ENCODE results near the gene DNM1. TPM values are rescaled to one million over a fixed set of nuclear protein-coding genes. Genes with fewer than 3 reads are reported as not detected.

DNM1 gene
- total and polyA plus RNA-seq, 2 experiments from 2014 or later: 14.4 to 37.2 TPM

DNA sequence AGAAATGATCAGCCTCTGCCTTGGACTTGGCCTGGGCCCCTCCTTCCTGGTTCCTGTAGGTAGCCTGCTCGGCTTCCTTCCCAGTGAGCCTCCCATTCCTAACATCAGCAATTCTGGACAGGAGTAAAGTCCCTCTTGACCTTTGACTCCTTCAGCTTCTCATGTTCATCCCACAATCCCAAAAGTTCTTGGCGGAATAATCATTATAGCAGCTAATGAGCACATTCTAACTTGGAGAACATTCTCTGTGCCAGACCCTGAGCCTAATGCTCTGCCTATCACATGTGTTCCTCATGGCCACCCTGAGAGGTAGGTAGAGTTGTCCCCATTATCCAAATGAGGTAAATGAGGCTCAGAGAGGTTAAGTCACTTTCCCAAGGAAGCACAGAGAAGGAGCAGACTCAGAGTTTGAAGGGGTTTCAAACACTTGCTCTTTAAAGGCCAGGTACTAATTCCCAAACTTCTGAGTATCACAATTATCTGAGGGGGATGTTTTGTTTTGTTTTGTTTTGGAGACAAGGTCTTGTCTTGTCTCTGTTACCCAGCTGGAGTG, 94.1 kb downstream of the DNM1 start:
- no peaks in the 10 kb centered on the region for H3K79me2 ChIP-seq
- H3K4me3 ChIP-seq: no peak overlapping the region
- peaks cover 14% of the 10 kb centered on the region for H3K4me1 ChIP-seq (ENCODE audit: insufficient read depth)
- 72% methylated on average over 2 of the region's 2 CpGs for WGBS (ENCODE audit: low lambda C conversion rate, missing lambda C conversion rate)
- H3K9me2 ChIP-seq (replicated peaks; ENCODE audit: insufficient read depth): no peaks in the 10 kb centered on the region
- no peak overlapping the region for H2AFZ ChIP-seq
- H3K27ac ChIP-seq: peak overlapping the region; percentile 62
- no peaks in the 10 kb centered on the region for H3K27me3 ChIP-seq
- no peaks in the 10 kb centered on the region for H3K9me3 ChIP-seq (ENCODE audit: low read depth)
- DNase-seq (ENCODE audit: low spot score): no peak
- H3K36me3 ChIP-seq (replicated peaks; ENCODE audit: insufficient read depth, low read depth): no peaks in the 10 kb centered on the region
- TF ChIP-seq, protein P1, sequence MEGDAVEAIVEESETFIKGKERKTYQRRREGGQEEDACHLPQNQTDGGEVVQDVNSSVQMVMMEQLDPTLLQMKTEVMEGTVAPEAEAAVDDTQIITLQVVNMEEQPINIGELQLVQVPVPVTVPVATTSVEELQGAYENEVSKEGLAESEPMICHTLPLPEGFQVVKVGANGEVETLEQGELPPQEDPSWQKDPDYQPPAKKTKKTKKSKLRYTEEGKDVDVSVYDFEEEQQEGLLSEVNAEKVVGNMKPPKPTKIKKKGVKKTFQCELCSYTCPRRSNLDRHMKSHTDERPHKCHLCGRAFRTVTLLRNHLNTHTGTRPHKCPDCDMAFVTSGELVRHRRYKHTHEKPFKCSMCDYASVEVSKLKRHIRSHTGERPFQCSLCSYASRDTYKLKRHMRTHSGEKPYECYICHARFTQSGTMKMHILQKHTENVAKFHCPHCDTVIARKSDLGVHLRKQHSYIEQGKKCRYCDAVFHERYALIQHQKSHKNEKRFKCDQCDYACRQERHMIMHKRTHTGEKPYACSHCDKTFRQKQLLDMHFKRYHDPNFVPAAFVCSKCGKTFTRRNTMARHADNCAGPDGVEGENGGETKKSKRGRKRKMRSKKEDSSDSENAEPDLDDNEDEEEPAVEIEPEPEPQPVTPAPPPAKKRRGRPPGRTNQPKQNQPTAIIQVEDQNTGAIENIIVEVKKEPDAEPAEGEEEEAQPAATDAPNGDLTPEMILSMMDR (IDR thresholded peaks at IDR 0.05; ENCODE audit: poor library complexity): no peak
- no peak for TF ChIP-seq EZH2phosphoT487 (IDR thresholded peaks at IDR 0.05; ENCODE audit: low read depth, severe bottlenecking, unreplicated experiment)
- no peak for TF ChIP-seq EZH2 (IDR thresholded peaks at IDR 0.05; ENCODE audit: borderline replicate concordance)
- no peak overlapping the region for H3K4me2 ChIP-seq
- no peaks in the 10 kb centered on the region for H4K20me1 ChIP-seq (ENCODE audit: insufficient read depth, poor library complexity, severe bottlenecking)

DNA sequence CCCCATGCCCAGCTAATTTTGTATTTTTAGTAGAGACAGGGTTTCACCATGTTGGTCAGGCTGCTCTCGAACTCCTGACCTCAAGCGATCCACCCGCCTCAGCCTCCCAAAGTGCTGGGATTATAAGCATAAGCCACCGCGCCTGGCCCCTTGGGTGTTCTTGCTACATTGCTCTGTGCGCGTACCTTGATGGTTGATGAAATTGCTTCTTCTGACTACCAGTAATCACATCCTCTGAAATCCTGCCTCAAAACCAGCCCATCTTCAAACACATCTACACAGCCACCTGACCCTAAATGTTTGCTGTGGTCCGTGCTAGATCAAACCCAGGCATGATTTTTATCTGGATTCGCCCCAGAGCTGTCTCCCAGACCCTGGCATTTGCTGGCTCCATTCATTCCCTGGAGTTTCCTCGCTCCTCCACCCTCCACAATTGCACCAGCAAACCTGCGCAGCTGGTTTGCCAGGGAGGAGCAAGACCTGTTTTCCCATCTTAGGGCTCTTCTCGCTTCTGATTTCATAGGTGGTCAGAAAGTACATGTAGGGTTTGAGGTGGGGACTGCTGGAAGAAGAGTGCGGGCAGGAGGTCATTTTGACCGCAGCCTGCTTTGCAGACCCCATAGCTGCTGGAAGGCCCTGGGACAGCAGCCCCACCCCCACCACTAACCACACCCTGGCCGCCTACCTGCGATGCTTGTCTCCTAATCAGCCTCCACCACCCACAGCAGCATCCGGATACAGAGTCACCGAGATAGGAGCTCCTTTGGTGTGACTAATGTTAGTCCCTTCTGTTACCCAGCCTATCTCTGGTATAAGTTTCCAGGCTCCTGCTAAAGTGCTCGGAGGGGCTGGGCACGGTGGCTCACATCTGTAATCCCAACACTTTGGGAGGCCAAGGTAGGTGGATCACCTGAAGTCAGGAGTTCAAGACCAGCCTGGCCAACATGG, 95.6 kb downstream of the DNM1 start:
- H2AFZ ChIP-seq: no peak overlapping the region
- no peaks in the 10 kb centered on the region for H3K36me3 ChIP-seq (replicated peaks; ENCODE audit: insufficient read depth, low read depth)
- 71% methylated on average over 20 of the region's 20 CpGs for WGBS (ENCODE audit: low lambda C conversion rate, missing lambda C conversion rate)
- H3K4me3 ChIP-seq: no peak overlapping the region
- no peak overlapping the region for H3K27ac ChIP-seq
- H3K4me1 ChIP-seq (ENCODE audit: insufficient read depth): peaks cover 14% of the 10 kb centered on the region
- H3K27me3 ChIP-seq: no peaks in the 10 kb centered on the region
- H3K9me3 ChIP-seq (ENCODE audit: low read depth): no peaks in the 10 kb centered on the region
- no peaks in the 10 kb centered on the region for H3K9me2 ChIP-seq (replicated peaks; ENCODE audit: insufficient read depth)
- H4K20me1 ChIP-seq (ENCODE audit: insufficient read depth, poor library complexity, severe bottlenecking): no peaks in the 10 kb centered on the region
- TF ChIP-seq, protein P1 (IDR thresholded peaks at IDR 0.05; ENCODE audit: poor library complexity): no peak
- TF ChIP-seq EZH2 (IDR thresholded peaks at IDR 0.05; ENCODE audit: borderline replicate concordance) (no peak), EZH2phosphoT487 (IDR thresholded peaks at IDR 0.05; ENCODE audit: low read depth, severe bottlenecking, unreplicated experiment) (no peak)
- DNase-seq (ENCODE audit: low spot score): no peak
- no peaks in the 10 kb centered on the region for H3K79me2 ChIP-seq
- no peak overlapping the region for H3K4me2 ChIP-seq

DNA sequence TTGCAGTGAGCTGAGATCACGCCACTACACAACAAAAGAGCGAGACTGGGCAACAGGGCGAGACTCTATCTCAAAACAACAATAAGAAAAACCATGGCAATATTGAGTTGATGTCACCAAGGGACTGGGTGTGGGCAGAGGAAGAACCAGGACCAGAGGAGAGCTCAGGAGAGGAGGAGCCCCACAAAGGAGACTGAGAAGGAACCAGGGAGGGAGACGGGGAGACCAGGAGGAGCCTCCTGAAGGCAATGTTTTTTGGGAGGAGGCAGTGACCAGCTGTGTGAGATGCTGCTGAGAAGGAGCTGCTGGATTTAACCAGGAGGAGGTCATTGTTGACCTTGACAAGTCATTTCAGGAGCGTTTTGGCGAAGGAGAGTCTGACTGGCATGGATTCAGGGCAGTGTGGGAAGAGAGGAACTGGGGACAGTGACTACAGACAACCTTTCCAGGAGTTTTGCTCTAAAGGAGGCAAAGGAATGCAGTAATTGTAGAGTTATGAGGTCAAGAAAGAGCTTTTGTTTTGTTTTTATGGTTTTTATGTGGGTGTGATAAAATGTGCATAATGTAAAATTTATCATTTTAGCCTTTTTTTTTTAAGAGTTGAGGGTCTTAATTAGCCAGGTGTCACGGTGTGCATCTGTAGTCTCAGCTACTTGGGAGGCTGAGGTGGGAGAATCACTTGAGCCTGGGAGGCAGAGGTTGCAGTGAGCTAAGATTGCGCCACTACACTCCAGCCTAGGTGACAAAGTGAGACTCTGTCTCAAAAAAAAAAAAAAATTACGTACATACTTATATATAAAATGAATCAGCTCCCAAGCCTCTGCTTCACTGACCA, 101.2 kb downstream of the DNM1 start:
- no peak for DNase-seq (ENCODE audit: low spot score)
- TF ChIP-seq EZH2 (IDR thresholded peaks at IDR 0.05; ENCODE audit: borderline replicate concordance) (no peak), EZH2phosphoT487 (IDR thresholded peaks at IDR 0.05; ENCODE audit: low read depth, severe bottlenecking, unreplicated experiment) (no peak)
- TF ChIP-seq, protein P1 (IDR thresholded peaks at IDR 0.05; ENCODE audit: poor library complexity): no peak
- no peaks in the 10 kb centered on the region for H3K9me2 ChIP-seq (replicated peaks; ENCODE audit: insufficient read depth)
- no peaks in the 10 kb centered on the region for H3K79me2 ChIP-seq
- 90% methylated on average over 9 of the region's 9 CpGs for WGBS (ENCODE audit: low lambda C conversion rate, missing lambda C conversion rate)
- no peak overlapping the region for H3K27ac ChIP-seq
- no peaks in the 10 kb centered on the region for H4K20me1 ChIP-seq (ENCODE audit: insufficient read depth, poor library complexity, severe bottlenecking)
- H3K36me3 ChIP-seq (replicated peaks; ENCODE audit: insufficient read depth, low read depth): no peaks in the 10 kb centered on the region
- H3K27me3 ChIP-seq: no peaks in the 10 kb centered on the region
- no peaks in the 10 kb centered on the region for H3K9me3 ChIP-seq (ENCODE audit: low read depth)
- no peaks in the 10 kb centered on the region for H3K4me1 ChIP-seq (ENCODE audit: insufficient read depth)
- H2AFZ ChIP-seq: no peak overlapping the region
- no peak overlapping the region for H3K4me2 ChIP-seq
- no peak overlapping the region for H3K4me3 ChIP-seq

MicroRNA genes within 50 kb of the gene (microRNA counts, 767-probe panel; counts per million panel counts)
- microRNA hsa-miR-199b-5p: 10,515 counts per million, percentile 84 among the panel's probes with 10 or more counts
- not detected for microRNA hsa-miR-3154

Small RNAs within 50 kb of the gene (microRNA-seq; reads per million reads assigned to microRNA genes)
- gene MIR199B: 3,290 reads per million, percentile 88 among the genes with 10 or more reads in this experiment
- 5.8 reads per million, percentile 13 among the genes with 10 or more reads in this experiment for gene MIR3154

Small RNAs within 50 kb of the gene (small RNA-seq; reads per million reads assigned to genes)
- gene MIR199B (417 reads per million, percentile 99 among the genes with 10 or more reads in this experiment), gene MIR3154 (not detected)

Other genes starting within 250 kb of the DNM1 start
- 38.1 and 47.9 TPM in 2 replicates for gene EEIG1, start 222.4 kb upstream of the DNM1 start, total RNA-seq
- gene EEIG1, start 222.4 kb upstream of the DNM1 start, polyA plus RNA-seq: 43.6 and 44.1 TPM in 2 replicates
- 9.6 and 10.3 TPM in 2 replicates for gene NAIF1, start 136.1 kb upstream of the DNM1 start, total RNA-seq
- gene NAIF1, start 136.1 kb upstream of the DNM1 start, polyA plus RNA-seq: 7.0 and 8.0 TPM in 2 replicates
- 52.4 and 62.3 TPM in 2 replicates for gene SLC25A25, start 135.1 kb upstream of the DNM1 start, total RNA-seq
- gene SLC25A25, start 135.1 kb upstream of the DNM1 start, polyA plus RNA-seq: 40.1 and 51.0 TPM in 2 replicates
- 29.4 and 36.5 TPM in 2 replicates for gene PTGES2, start 75.7 kb upstream of the DNM1 start, total RNA-seq
- 68.1 and 81.7 TPM in 2 replicates for gene PTGES2, start 75.7 kb upstream of the DNM1 start, polyA plus RNA-seq
- gene LCN2, start 53.9 kb upstream of the DNM1 start, total RNA-seq: 5.3 and 14.3 TPM in 2 replicates
- 5.6 and 12.8 TPM in 2 replicates for gene LCN2, start 53.9 kb upstream of the DNM1 start, polyA plus RNA-seq
- gene BBLN, start 43.1 kb upstream of the DNM1 start, total RNA-seq: 88.1 and 102 TPM in 2 replicates
- 86.6 and 92.6 TPM in 2 replicates for gene BBLN, start 43.1 kb upstream of the DNM1 start, polyA plus RNA-seq
- 31.0 and 31.1 TPM in 2 replicates for gene CIZ1, start 11.8 kb upstream of the DNM1 start, total RNA-seq
- gene CIZ1, start 11.8 kb upstream of the DNM1 start, polyA plus RNA-seq: 85.6 and 91.0 TPM in 2 replicates
- 76.4 and 79.9 TPM in 2 replicates for gene GOLGA2, start 72.6 kb downstream of the DNM1 start, total RNA-seq
- 37.6 and 59.2 TPM in 2 replicates for gene GOLGA2, start 72.6 kb downstream of the DNM1 start, polyA plus RNA-seq
- gene SWI5, start 72.9 kb downstream of the DNM1 start, total RNA-seq: 29.0 and 33.0 TPM in 2 replicates
- gene SWI5, start 72.9 kb downstream of the DNM1 start, polyA plus RNA-seq: 55.7 and 58.4 TPM in 2 replicates
- gene TRUB2, start 119.1 kb downstream of the DNM1 start, total RNA-seq: 15.1 and 17.4 TPM in 2 replicates
- gene TRUB2, start 119.1 kb downstream of the DNM1 start, polyA plus RNA-seq: 44.5 and 50.9 TPM in 2 replicates
- 38.2 and 40.9 TPM in 2 replicates for gene COQ4, start 119.5 kb downstream of the DNM1 start, total RNA-seq
- gene COQ4, start 119.5 kb downstream of the DNM1 start, polyA plus RNA-seq: 35.2 and 42.8 TPM in 2 replicates
- gene SLC27A4, start 137.1 kb downstream of the DNM1 start, total RNA-seq: 16.1 and 23.4 TPM in 2 replicates
- 19.1 and 21.9 TPM in 2 replicates for gene SLC27A4, start 137.1 kb downstream of the DNM1 start, polyA plus RNA-seq
- 32.7 and 33.8 TPM in 2 replicates for gene URM1, start 168.0 kb downstream of the DNM1 start, total RNA-seq
- 55.7 and 66.7 TPM in 2 replicates for gene URM1, start 168.0 kb downstream of the DNM1 start, polyA plus RNA-seq
- 49.2 and 51.6 TPM in 2 replicates for gene CERCAM, start 217.5 kb downstream of the DNM1 start, total RNA-seq
- gene CERCAM, start 217.5 kb downstream of the DNM1 start, polyA plus RNA-seq: 112 and 117 TPM in 2 replicates